Esophagus muscularis mucosa (tissue), 4 donors: ENCODE results near the gene ADD2. TPM values are rescaled to one million over a fixed set of nuclear protein-coding genes. Genes with fewer than 3 reads are reported as not detected.

Experiments used
- DNase-seq: peaks from one replicate; pipeline ENCODE4 v3.0.0-alpha.2; 2017; ENCODE audit errors: extremely low spot score
- H3K27ac ChIP-seq, 4 donors: fragments of 200-600 bp; sonication (generic); replicated peaks in 1 of 4; 1 replicate in 3 of 4; 2 replicates in 1 of 4; pipeline ENCODE4 v1.5.1; 2016 to 2019; ENCODE audit warnings: mild to moderate bottlenecking in 1 of 4
- H3K27me3 ChIP-seq, 4 donors: fragments of 200-600 bp; sonication (generic); one replicate each; pipeline versions ENCODE4 v1.5.1 to v1.6.0; 2016 to 2019
- H3K36me3 ChIP-seq, 4 donors: fragments of 200-600 bp; sonication (generic); one replicate each; pipeline ENCODE4 v1.5.1; 2016 to 2019
- H3K4me1 ChIP-seq, 4 donors: fragments of 200-600 bp; sonication (generic); one replicate each; pipeline ENCODE4 v1.5.1; 2016 to 2019
- H3K4me3 ChIP-seq, 4 donors: fragments of 200-600 bp; sonication (generic); 1 replicate in 2 of 4; 2 replicates in 2 of 4; pipeline ENCODE4 v1.5.1; 2016 to 2019; ENCODE audit warnings: mild to moderate bottlenecking in 4 of 4, moderate library complexity in 1 of 4
- H3K9me3 ChIP-seq, 4 donors: fragments of 200-600 bp; sonication (generic); 1 replicate in 3 of 4; 2 replicates in 1 of 4; pipeline ENCODE4 v1.5.1; 2016 to 2019
- EP300 ChIP-seq: sonication (generic); formaldehyde crosslinking; IDR thresholded peaks from one replicate; pipeline ENCODE4 v1.6.1; 2017; ENCODE audit warnings: antibody characterized with exemption
- POLR2A ChIP-seq: fragments of 450-650 bp; IDR thresholded peaks from one replicate; pipeline ENCODE4 v1.6.1; 2017; ENCODE audit warnings: antibody characterized with exemption, moderate library complexity, mild to moderate bottlenecking, low read depth
- POLR2AphosphoS5 ChIP-seq, 2 donors: sonication (generic); formaldehyde crosslinking; IDR thresholded peaks; one replicate each; pipeline ENCODE4 v1.6.1; 2017; ENCODE audit warnings: antibody characterized with exemption in 2 of 2
- WGBS: methylation state at CpG from one replicate; pipeline ENCODE4 v1.1.5; 2018; 5-methylcytosine and 5-hydroxymethylcytosine counted together
- intact Hi-C: fragments of 100-400 bp; cut with DNase I; formaldehyde crosslinking; loops from one replicate; pipeline ENCODE4 v1.15.1; 2023
- small RNA-seq, 3 donors: library from RNA; depleted of rRNA; stranded (forward); fragments of <200 nt; gene quantifications; one replicate each; pipeline ENCODE3, GENCODE V24; 2016
- total RNA-seq, 4 donors: library from RNA; depleted of rRNA; stranded (reverse); fragments of >200 nt; gene quantifications; one replicate each; pipeline versions ENCODE4 v1.1.0 to v1.2.1, GENCODE V29; 2016
- TF ChIP-seq, protein P1 (sequence below), 3 experiments: fragments of 200-600 bp in 2 of 3; fragments of 450-650 bp in 1 of 3; sonication (generic) in 2 of 3; IDR thresholded peaks; one replicate each; pipeline ENCODE4 v1.5.1; 2017 to 2019; ENCODE audit warnings: antibody characterized with exemption in 3 of 3, mild to moderate bottlenecking in 2 of 3, moderate library complexity in 1 of 3

The ADD2 gene
- total RNA-seq, 4 donors from 2014 or later: 2.5 to 8.6 (median 5.0) TPM

DNA sequence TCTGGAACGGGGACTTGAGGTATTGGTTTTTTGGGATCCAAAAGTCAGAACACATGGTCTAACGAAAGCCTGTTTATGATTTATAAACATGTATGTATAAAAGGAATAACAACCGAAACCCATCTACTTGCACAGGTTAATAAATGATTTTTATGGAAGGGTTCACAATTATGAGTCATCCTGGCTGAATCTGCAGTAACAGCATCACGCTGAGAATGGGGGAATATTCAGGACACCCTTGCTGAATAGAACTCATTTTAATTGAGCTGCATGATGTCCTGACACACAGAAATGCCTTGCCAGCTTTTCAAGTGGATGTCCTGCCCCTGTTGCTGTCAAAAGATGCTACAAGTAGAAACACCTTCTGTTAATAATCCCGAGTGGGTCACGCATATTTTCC, 159.6 kb downstream of the ADD2 start:
- no peak for DNase-seq
- H3K27ac ChIP-seq: no peak overlapping the region
- H3K27me3 ChIP-seq: peaks cover 0 to 27% (median 0%) of the 10 kb centered on the region in 4 donors
- TF ChIP-seq POLR2AphosphoS5 (IDR thresholded peaks at IDR 0.05): no peak
- TF ChIP-seq, protein P1, sequence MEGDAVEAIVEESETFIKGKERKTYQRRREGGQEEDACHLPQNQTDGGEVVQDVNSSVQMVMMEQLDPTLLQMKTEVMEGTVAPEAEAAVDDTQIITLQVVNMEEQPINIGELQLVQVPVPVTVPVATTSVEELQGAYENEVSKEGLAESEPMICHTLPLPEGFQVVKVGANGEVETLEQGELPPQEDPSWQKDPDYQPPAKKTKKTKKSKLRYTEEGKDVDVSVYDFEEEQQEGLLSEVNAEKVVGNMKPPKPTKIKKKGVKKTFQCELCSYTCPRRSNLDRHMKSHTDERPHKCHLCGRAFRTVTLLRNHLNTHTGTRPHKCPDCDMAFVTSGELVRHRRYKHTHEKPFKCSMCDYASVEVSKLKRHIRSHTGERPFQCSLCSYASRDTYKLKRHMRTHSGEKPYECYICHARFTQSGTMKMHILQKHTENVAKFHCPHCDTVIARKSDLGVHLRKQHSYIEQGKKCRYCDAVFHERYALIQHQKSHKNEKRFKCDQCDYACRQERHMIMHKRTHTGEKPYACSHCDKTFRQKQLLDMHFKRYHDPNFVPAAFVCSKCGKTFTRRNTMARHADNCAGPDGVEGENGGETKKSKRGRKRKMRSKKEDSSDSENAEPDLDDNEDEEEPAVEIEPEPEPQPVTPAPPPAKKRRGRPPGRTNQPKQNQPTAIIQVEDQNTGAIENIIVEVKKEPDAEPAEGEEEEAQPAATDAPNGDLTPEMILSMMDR (IDR thresholded peaks at IDR 0.05): no peak
- H3K4me3 ChIP-seq: no peak overlapping the region
- intact Hi-C loops: no loop called here
- WGBS: 65% methylated on average over 6 of the region's 6 CpGs
- no peaks in the 10 kb centered on the region for H3K36me3 ChIP-seq
- no peaks in the 10 kb centered on the region for H3K4me1 ChIP-seq
- H3K9me3 ChIP-seq: no peaks in the 10 kb centered on the region

DNA sequence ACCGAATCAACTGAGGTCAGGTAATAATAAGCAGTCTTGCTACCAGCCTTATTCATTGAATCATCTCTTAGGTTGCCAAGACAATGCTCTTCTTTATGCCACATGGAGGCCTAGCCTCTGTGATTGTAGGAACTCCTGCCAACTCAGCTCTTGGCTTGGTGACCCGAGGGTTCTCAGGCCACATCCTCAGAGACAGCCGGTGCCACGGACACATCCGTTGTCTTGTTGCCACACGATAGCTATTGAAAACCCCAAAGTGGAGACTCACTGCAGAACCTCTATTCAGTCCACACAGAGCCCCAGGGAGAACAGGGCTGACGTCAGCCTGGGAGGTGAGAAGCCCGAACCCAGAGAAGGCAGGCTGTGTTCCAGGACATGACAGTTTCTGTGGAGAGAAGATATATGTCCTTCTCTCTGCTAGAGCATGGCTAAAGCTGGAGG, 160.9 kb downstream of the ADD2 start:
- H3K4me1 ChIP-seq: no peaks in the 10 kb centered on the region
- H3K9me3 ChIP-seq: no peaks in the 10 kb centered on the region
- intact Hi-C loops: no loop called here
- no peak overlapping the region for H3K27ac ChIP-seq
- H3K4me3 ChIP-seq: no peak overlapping the region
- TF ChIP-seq POLR2A: no peak
- TF ChIP-seq, protein P1 (IDR thresholded peaks at IDR 0.05): no peak
- no peak for TF ChIP-seq EP300
- TF ChIP-seq POLR2AphosphoS5 (IDR thresholded peaks at IDR 0.05): no peak
- 87% methylated on average over 7 of the region's 8 CpGs for WGBS
- no peak for DNase-seq
- H3K36me3 ChIP-seq: no peaks in the 10 kb centered on the region
- H3K27me3 ChIP-seq: peaks cover 0 to 27% (median 0%) of the 10 kb centered on the region in 4 donors

Small RNAs within 50 kb of the gene (small RNA-seq; reads per million reads assigned to genes)
- 0 reads per million in 3 donors for gene HMGN2P21

Other genes with a start within 250 kb of the ADD2 start
- gene TGFA, start 214.4 kb downstream of the ADD2 start, total RNA-seq: 1 to 10 TPM in 2 of 4 donors, under 1 TPM in 2; 0.46 to 2.0 (median 1.3) TPM
- gene FIGLA, start 22.4 kb upstream of the ADD2 start, total RNA-seq: not detected
- gene CLEC4F, start 52.4 kb upstream of the ADD2 start, total RNA-seq: under 1 TPM in 3 of 4 donors, not detected in 1; 0.13 to 0.63 (median 0.42) TPM
- 1 to 10 TPM in 2 of 4 donors, under 1 TPM in 2; 0.26 to 1.7 (median 0.68) TPM for gene CD207, start 67.6 kb upstream of the ADD2 start, total RNA-seq
- gene VAX2, start 132.4 kb upstream of the ADD2 start, total RNA-seq: 1 to 10 TPM in 3 of 4 donors, under 1 TPM in 1; 0.33 to 2.5 (median 1.5) TPM
- gene ATP6V1B1, start 167.7 kb upstream of the ADD2 start, total RNA-seq: 1 to 10 TPM in 1 of 4 donors, under 1 TPM in 1, not detected in 2; 0.83 to 1.6 TPM
- 1 to 10 TPM in 1 of 4 donors, under 1 TPM in 3; under 0.01 to 3.2 (median 0.82) TPM for gene ANKRD53, start 210.4 kb upstream of the ADD2 start, total RNA-seq
- 10 to 100 TPM; 21.6 to 37.7 (median 33.3) TPM for gene TEX261, start 226.7 kb upstream of the ADD2 start, total RNA-seq